ENCODE measurements around the gene PAPPA.

The PAPPA gene

GRCh38 chr9:116319480-116319879, 165.9 kb downstream of the PAPPA start:
- DNase-seq: no peak

- no peak for DNase-seq
Observed at GRCh38 chr9:116320290-116320689, 166.7 kb downstream of the PAPPA start.

GRCh38 chr9:116322521-116322920, 168.9 kb downstream of the PAPPA start:
- DNase-seq: no peak

- no peak for DNase-seq
Observed at GRCh38 chr9:116323012-116323411, 169.4 kb downstream of the PAPPA start.

- no peak for DNase-seq
Observed at GRCh38 chr9:116323571-116323970, 170.0 kb downstream of the PAPPA start.

- no peak for DNase-seq
Observed at GRCh38 chr9:116325924-116326323, 172.3 kb downstream of the PAPPA start.

GRCh38 chr9:116327701-116328405, 174.3 kb downstream of the PAPPA start:
- no peak for DNase-seq

GRCh38 chr9:116329470-116329869, 175.9 kb downstream of the PAPPA start:
- DNase-seq: no peak

- no peak for DNase-seq
Observed at GRCh38 chr9:116331241-116331640, 177.7 kb downstream of the PAPPA start.

GRCh38 chr9:116332090-116332489, 178.5 kb downstream of the PAPPA start:
- DNase-seq: no peak

- DNase-seq: no peak
Observed at GRCh38 chr9:116333254-116333653, 179.7 kb downstream of the PAPPA start.

- DNase-seq: no peak
Observed at GRCh38 chr9:116334546-116335150, 181.1 kb downstream of the PAPPA start.

- DNase-seq: no peak
Observed at GRCh38 chr9:116335392-116335791, 181.8 kb downstream of the PAPPA start.

- no peak for DNase-seq
Observed at GRCh38 chr9:116336133-116336862, 182.7 kb downstream of the PAPPA start.

GRCh38 chr9:116337015-116337414, 183.4 kb downstream of the PAPPA start:
- no peak for DNase-seq

- no peak for DNase-seq
Observed at GRCh38 chr9:116340270-116340669, 186.7 kb downstream of the PAPPA start.

GRCh38 chr9:116342061-116342460, 188.5 kb downstream of the PAPPA start:
- DNase-seq: peak; percentile 75

- no peak for DNase-seq
Observed at GRCh38 chr9:116342941-116343340, 189.3 kb downstream of the PAPPA start.

- no peak for DNase-seq
Observed at GRCh38 chr9:116344416-116344815, 190.8 kb downstream of the PAPPA start.

- no peak for DNase-seq
Observed at GRCh38 chr9:116345393-116345792, 191.8 kb downstream of the PAPPA start.

- no peak for DNase-seq
Observed at GRCh38 chr9:116345817-116346216, 192.2 kb downstream of the PAPPA start.

GRCh38 chr9:116349684-116350083, 196.1 kb downstream of the PAPPA start:
- no peak for DNase-seq

- no peak for DNase-seq
Observed at GRCh38 chr9:116350213-116350612, 196.6 kb downstream of the PAPPA start.

- DNase-seq: no peak
Observed at GRCh38 chr9:116352958-116353357, 199.4 kb downstream of the PAPPA start.

Measured in NCI-H2081 treated with DMSO at 0.1 percent for 48 hours (cell line).